Trophoblast cell (in vitro differentiated cells and primary cell): Measurements from ENCODE around the gene CYP2J2. TPM values are rescaled to one million over a fixed set of nuclear protein-coding genes. Genes with fewer than 3 reads are reported as not detected.

Experiments used
- DNase-seq, 2 donors: peaks; one replicate each; pipeline ENCODE4 v3.0.0-alpha.2; 2016
- H2AFZ ChIP-seq: 2 replicates; pipeline ENCODE4 v1.6.1; 2013; ENCODE audit warnings: low read length, moderate library complexity, mild to moderate bottlenecking; ENCODE audit not compliant: insufficient read depth, poor library complexity
- H2AK5ac ChIP-seq: 2 replicates; pipeline ENCODE4 v1.6.1; 2013; ENCODE audit warnings: mild to moderate bottlenecking, low read length
- H2BK120ac ChIP-seq: 2 replicates; pipeline ENCODE4 v1.6.1; 2013; ENCODE audit warnings: low read length, mild to moderate bottlenecking, moderate library complexity; ENCODE audit not compliant: insufficient read depth, poor library complexity
- H2BK12ac ChIP-seq: 2 replicates; pipeline ENCODE4 v1.6.1; 2013; ENCODE audit warnings: mild to moderate bottlenecking, low read length, moderate library complexity
- H2BK5ac ChIP-seq: 2 replicates; pipeline ENCODE4 v1.6.1; 2013; ENCODE audit warnings: low read length, low read depth, moderate library complexity, mild to moderate bottlenecking; ENCODE audit not compliant: poor library complexity
- H3K14ac ChIP-seq: 2 replicates; pipeline ENCODE4 v1.6.1; 2013; ENCODE audit warnings: mild to moderate bottlenecking, low read length
- H3K18ac ChIP-seq: 2 replicates; pipeline ENCODE4 v1.6.1; 2013; ENCODE audit warnings: mild to moderate bottlenecking, low read length
- H3K23ac ChIP-seq: 2 replicates; pipeline ENCODE4 v1.6.1; 2013; ENCODE audit warnings: low read length
- H3K27ac ChIP-seq: 2 replicates; pipeline ENCODE4 v1.5.1; 2013; ENCODE audit warnings: low read depth, mild to moderate bottlenecking, inconsistent platforms, low read length, moderate library complexity
- H3K27me3 ChIP-seq: 2 replicates; pipeline ENCODE4 v1.6.1; 2013; ENCODE audit warnings: inconsistent platforms, mild to moderate bottlenecking, low read length, moderate library complexity; ENCODE audit not compliant: insufficient read depth
- H3K36me3 ChIP-seq, 2 experiments: 1 replicate in 1 of 2; 2 replicates in 1 of 2; pipeline ENCODE4 v1.6.1; 2013; ENCODE audit warnings: low read length in 2 of 2, mild to moderate bottlenecking in 2 of 2, moderate library complexity in 1 of 2; ENCODE audit not compliant: insufficient read depth in 2 of 2, control insufficient read depth in 1 of 2
- H3K4ac ChIP-seq: 2 replicates; pipeline ENCODE4 v1.6.1; 2013; ENCODE audit warnings: low read depth, mild to moderate bottlenecking, low read length, moderate library complexity
- H3K4me1 ChIP-seq, 2 experiments: 1 replicate in 1 of 2; 2 replicates in 1 of 2; pipeline ENCODE4 v1.6.1; 2013; ENCODE audit warnings: low read length in 2 of 2, mild to moderate bottlenecking in 2 of 2, moderate library complexity in 1 of 2; ENCODE audit not compliant: insufficient read depth in 2 of 2, control insufficient read depth in 1 of 2
- H3K4me2 ChIP-seq: 2 replicates; pipeline ENCODE4 v1.6.1; 2013; ENCODE audit warnings: inconsistent platforms, mild to moderate bottlenecking, low read length, moderate library complexity
- H3K4me3 ChIP-seq: 2 replicates; pipeline ENCODE4 v1.5.1; 2013; ENCODE audit warnings: mild to moderate bottlenecking, low read depth, low read length, inconsistent platforms
- H3K79me1 ChIP-seq: one replicate; pipeline ENCODE4 v1.6.1; 2013; ENCODE audit warnings: low read length
- H3K79me2 ChIP-seq: 2 replicates; pipeline ENCODE4 v1.6.1; 2013; ENCODE audit warnings: low read length, mild to moderate bottlenecking; ENCODE audit not compliant: control insufficient read depth, insufficient read depth, poor library complexity
- H3K9ac ChIP-seq: 2 replicates; pipeline ENCODE4 v1.6.1; 2013; ENCODE audit warnings: mild to moderate bottlenecking, low read length
- H3K9me3 ChIP-seq: 2 replicates; pipeline ENCODE4 v1.6.1; 2013; ENCODE audit warnings: low read depth, mild to moderate bottlenecking, control low read depth, inconsistent platforms, low read length; ENCODE audit not compliant: insufficient read depth
- H4K12ac ChIP-seq: 2 replicates; pipeline ENCODE4 v1.6.1; 2013; ENCODE audit warnings: low read depth, mild to moderate bottlenecking, low read length, moderate library complexity
- H4K8ac ChIP-seq: 2 replicates; pipeline ENCODE4 v1.6.1; 2013; ENCODE audit warnings: low read depth, mild to moderate bottlenecking, low read length, moderate library complexity
- H4K91ac ChIP-seq: one replicate; pipeline ENCODE4 v1.6.1; 2013; ENCODE audit warnings: low read depth, mild to moderate bottlenecking, low read length, moderate library complexity
- whole genome bisulfite sequencing: extraction: QIAGEN DNeasy Blood & Tissue Kit; methylation state at CpG from one replicate; pipeline ENCODE4 v1.1.7; 2013; ENCODE audit warnings: missing lambda C conversion rate; ENCODE audit not compliant: insufficient read length, insufficient coverage; ENCODE audit errors: extremely low coverage; 5-methylcytosine and 5-hydroxymethylcytosine counted together
- polyA plus RNA-seq: library from polyadenylated mRNA; stranded (reverse); fragments of 200-250 nt; gene quantifications from 2 replicates; pipeline ENCODE4 v1.2.3, GENCODE V29; 2013

Gene CYP2J2
- 12.7 and 13.1 TPM in 2 replicates for polyA plus RNA-seq

GRCh38 chr1:59926381-59927123 is at the start of gene CYP2J2:
CYP2J2 (minus strand) TSS chr1:59926773; CDS start chr1:59926746, 27 bp downstream.
- Histone ChIP-seq H3K36me3 (no peaks in the 10 kb centered on the region), H3K4ac (no peak within 1 kb of the TSS), H3K14ac (no peak within 1 kb of the TSS), H3K4me3 (peak within 1 kb of the TSS; percentile 54), H2BK5ac (no peak within 1 kb of the TSS), H3K4me2 (peak within 1 kb of the TSS; percentile 88), H2AK5ac (no peak within 1 kb of the TSS), H3K9ac (no peak within 1 kb of the TSS), H3K27me3 (no peaks in the 10 kb centered on the region), H3K23ac (no peak within 1 kb of the TSS), H3K79me1 (no peaks in the 10 kb centered on the region), H2BK120ac (no peak within 1 kb of the TSS), H2AFZ (peak within 1 kb of the TSS; percentile 23), H3K27ac (no peak within 1 kb of the TSS), H3K79me2 (no peaks in the 10 kb centered on the region), H4K12ac (no peak within 1 kb of the TSS), H3K4me1 (peaks cover 5 to 6% of the 10 kb centered on the region in 2 experiments), H4K91ac (no peak within 1 kb of the TSS), H3K9me3 (no peaks in the 10 kb centered on the region), H2BK12ac (no peak within 1 kb of the TSS), H3K18ac (no peak within 1 kb of the TSS), H4K8ac (peak within 1 kb of the TSS; percentile 35)
- DNase-seq = peak; percentile 23 to 46
- no CpG with 5 or more reads among the region's 42 CpGs for WGBS

GRCh38 chr1:59973719-59974118 is 47.1 kb upstream of the CYP2J2 start:
- H2BK5ac ChIP-seq = no peak overlapping the region
- H3K9me3 ChIP-seq = no peaks in the 10 kb centered on the region
- no CpG with 5 or more reads among the region's 1 CpG for WGBS
- no peaks in the 10 kb centered on the region for H3K27me3 ChIP-seq
- H3K79me1 ChIP-seq = no peaks in the 10 kb centered on the region
- no peak overlapping the region for H4K12ac ChIP-seq
- no peak overlapping the region for H2BK120ac ChIP-seq
- no peaks in the 10 kb centered on the region for H3K79me2 ChIP-seq
- no peak overlapping the region for H2AFZ ChIP-seq
- no peak overlapping the region for H2AK5ac ChIP-seq
- H3K4ac ChIP-seq = no peak overlapping the region
- H3K4me3 ChIP-seq = no peak overlapping the region
- H2BK12ac ChIP-seq = no peak overlapping the region
- H3K36me3 ChIP-seq = no peaks in the 10 kb centered on the region
- no peak overlapping the region for H4K8ac ChIP-seq
- no peak overlapping the region for H3K23ac ChIP-seq
- H3K18ac ChIP-seq = no peak overlapping the region
- H3K27ac ChIP-seq = no peak overlapping the region
- DNase-seq = no peak
- H3K9ac ChIP-seq = no peak overlapping the region
- no peak overlapping the region for H3K4me2 ChIP-seq
- H3K14ac ChIP-seq = no peak overlapping the region
- no peak overlapping the region for H4K91ac ChIP-seq
- no peaks in the 10 kb centered on the region for H3K4me1 ChIP-seq

- DNase-seq = no peak
- H2AFZ ChIP-seq = no peak overlapping the region
- no peak overlapping the region for H4K8ac ChIP-seq
- no peak overlapping the region for H2AK5ac ChIP-seq
- no peaks in the 10 kb centered on the region for H3K4me1 ChIP-seq
- no peak overlapping the region for H3K4me2 ChIP-seq
- no peak overlapping the region for H2BK12ac ChIP-seq
- H3K27me3 ChIP-seq = no peaks in the 10 kb centered on the region
- H3K4me3 ChIP-seq = no peak overlapping the region
- H3K23ac ChIP-seq = no peak overlapping the region
- H3K27ac ChIP-seq = no peak overlapping the region
- no peaks in the 10 kb centered on the region for H3K36me3 ChIP-seq
- no peak overlapping the region for H3K4ac ChIP-seq
- no peak overlapping the region for H4K91ac ChIP-seq
- H3K14ac ChIP-seq = no peak overlapping the region
- H2BK120ac ChIP-seq = no peak overlapping the region
- no peak overlapping the region for H2BK5ac ChIP-seq
- H3K18ac ChIP-seq = no peak overlapping the region
- WGBS = no CpG with 5 or more reads among the region's 20 CpGs
- H3K9me3 ChIP-seq = no peaks in the 10 kb centered on the region
- H3K79me2 ChIP-seq = no peaks in the 10 kb centered on the region
- no peaks in the 10 kb centered on the region for H3K79me1 ChIP-seq
- no peak overlapping the region for H3K9ac ChIP-seq
- H4K12ac ChIP-seq = no peak overlapping the region
These were observed 45.8 kb upstream of the CYP2J2 start for GRCh38 chr1:59972216-59972927.

GRCh38 chr1:59971464-59971911 is 44.9 kb upstream of the CYP2J2 start:
- H3K79me2 ChIP-seq = no peaks in the 10 kb centered on the region
- no peak overlapping the region for H3K27ac ChIP-seq
- H2AFZ ChIP-seq = no peak overlapping the region

More at GRCh38 chr1:59971464-59971911, 44.9 kb upstream of the CYP2J2 start:
- no peak overlapping the region for H2BK5ac ChIP-seq
- H3K79me1 ChIP-seq = no peaks in the 10 kb centered on the region
- H3K27me3 ChIP-seq = no peaks in the 10 kb centered on the region
- no CpG with 5 or more reads among the region's 19 CpGs for WGBS
- no peak overlapping the region for H2BK12ac ChIP-seq
- no peak overlapping the region for H4K12ac ChIP-seq
- no peaks in the 10 kb centered on the region for H3K9me3 ChIP-seq
- H2AK5ac ChIP-seq = no peak overlapping the region
- peak; percentile 33 to 71 for DNase-seq
- no peak overlapping the region for H3K4ac ChIP-seq
- no peak overlapping the region for H4K91ac ChIP-seq
- no peak overlapping the region for H3K14ac ChIP-seq
- no peaks in the 10 kb centered on the region for H3K36me3 ChIP-seq
- no peak overlapping the region for H4K8ac ChIP-seq
- H3K23ac ChIP-seq = no peak overlapping the region
- H3K18ac ChIP-seq = no peak overlapping the region
- H3K9ac ChIP-seq = no peak overlapping the region
- no peak overlapping the region for H3K4me3 ChIP-seq
- H3K4me2 ChIP-seq = peak overlapping the region; percentile 21
- no peaks in the 10 kb centered on the region for H3K4me1 ChIP-seq
- no peak overlapping the region for H2BK120ac ChIP-seq
